GM18907 (cell line): ENCODE data around the gene RFTN1.

ENCODE experiments used
- ATAC-seq: cut with Tn5 transposase; IDR thresholded peaks from one replicate; pipeline ENCODE4 v1.9.1; 2021; ENCODE audit warnings: mild to moderate bottlenecking, moderate library complexity; ENCODE audit not compliant: unreplicated experiment

The RFTN1 gene

DNA sequence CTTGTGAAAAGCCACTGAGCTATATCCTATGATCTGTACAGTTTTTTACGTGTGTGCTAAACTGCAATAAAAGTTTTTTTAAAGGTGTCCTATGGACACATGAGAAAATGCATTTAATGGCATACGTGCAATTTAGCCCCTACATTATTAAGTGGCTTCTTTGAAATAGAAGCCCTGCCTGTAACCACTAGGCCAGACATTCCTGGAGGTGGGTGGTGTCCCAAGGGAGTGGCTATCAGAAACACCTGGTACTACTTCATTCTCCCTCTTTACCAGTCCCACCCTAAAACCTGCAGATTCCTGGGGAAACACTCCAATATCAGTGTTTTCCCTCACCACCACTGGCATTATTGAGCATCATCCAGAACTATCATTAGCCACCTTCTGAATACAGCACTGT lies 148.5 kb downstream of the RFTN1 start:
- ATAC-seq = no peak

GRCh38 chr3:16364323-16364722 lies 149.2 kb downstream of the RFTN1 start:
- ATAC-seq = no peak

DNA sequence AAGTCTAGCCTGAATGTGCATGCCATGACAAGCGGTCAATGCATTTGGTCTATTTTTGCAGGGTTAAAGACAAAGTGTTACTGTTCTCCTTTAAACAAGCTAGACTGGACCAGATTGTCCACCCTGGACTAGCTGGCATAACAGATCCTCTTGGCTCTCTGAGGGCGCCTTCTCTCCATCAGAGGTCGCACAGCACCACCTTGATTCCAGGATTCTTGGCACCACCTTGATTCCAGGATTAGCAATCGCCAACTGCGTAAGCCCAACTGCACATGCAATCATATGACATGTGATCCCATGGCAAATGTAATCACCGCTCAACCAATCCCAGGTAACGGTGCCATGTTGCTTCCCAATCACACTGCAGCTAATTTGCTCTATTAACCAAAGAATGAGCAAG lies 149.9 kb downstream of the RFTN1 start:
- ATAC-seq = no peak

GRCh38 chr3:16362770-16363169 lies 150.7 kb downstream of the RFTN1 start:
- ATAC-seq = no peak

GRCh38 chr3:16361087-16361486 lies 152.4 kb downstream of the RFTN1 start:
- ATAC-seq = no peak

GRCh38 chr3:16359331-16359730 lies 154.2 kb downstream of the RFTN1 start:
- no peak for ATAC-seq

DNA sequence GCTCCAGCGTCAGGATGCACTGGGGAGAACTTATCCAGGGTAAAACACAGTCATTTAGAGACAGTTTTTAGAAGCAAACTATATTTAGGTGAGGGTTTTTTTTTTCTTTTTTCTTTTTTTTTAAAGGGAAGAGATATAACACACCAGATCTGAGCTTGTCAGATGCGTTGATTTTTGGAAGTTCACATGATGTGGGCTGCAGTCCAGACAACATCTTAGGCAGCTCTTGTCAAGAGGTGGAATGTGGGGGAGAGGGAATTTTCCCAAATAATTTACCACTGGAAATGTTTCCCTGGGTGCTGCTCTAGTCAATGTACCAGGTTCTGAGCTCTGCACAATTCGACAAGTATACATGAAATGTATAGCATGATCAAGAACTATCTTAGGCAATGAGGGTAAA lies 155.2 kb downstream of the RFTN1 start:
- no peak for ATAC-seq

- ATAC-seq = no peak
Measured at GRCh38 chr3:16357186-16358121, 156.0 kb downstream of the RFTN1 start.

DNA sequence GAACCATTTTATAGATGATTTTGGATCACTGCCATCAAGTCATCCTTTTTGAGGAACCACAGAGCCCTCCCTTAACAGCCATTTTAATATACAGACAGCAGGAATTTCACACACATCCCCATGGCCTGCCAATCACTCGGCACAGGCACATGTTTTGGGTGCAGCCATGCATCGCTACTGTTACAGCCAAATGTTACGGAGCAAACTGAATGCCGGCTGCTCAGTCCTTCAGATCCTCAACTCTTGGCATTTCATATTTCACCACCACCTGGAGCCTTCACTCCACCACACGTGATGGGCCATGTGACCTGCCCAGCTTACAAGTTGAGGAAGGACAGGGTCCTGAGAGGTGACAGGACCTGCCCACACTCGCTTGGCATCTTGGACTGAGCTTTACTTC lies 157.7 kb downstream of the RFTN1 start:
- ATAC-seq = no peak

DNA sequence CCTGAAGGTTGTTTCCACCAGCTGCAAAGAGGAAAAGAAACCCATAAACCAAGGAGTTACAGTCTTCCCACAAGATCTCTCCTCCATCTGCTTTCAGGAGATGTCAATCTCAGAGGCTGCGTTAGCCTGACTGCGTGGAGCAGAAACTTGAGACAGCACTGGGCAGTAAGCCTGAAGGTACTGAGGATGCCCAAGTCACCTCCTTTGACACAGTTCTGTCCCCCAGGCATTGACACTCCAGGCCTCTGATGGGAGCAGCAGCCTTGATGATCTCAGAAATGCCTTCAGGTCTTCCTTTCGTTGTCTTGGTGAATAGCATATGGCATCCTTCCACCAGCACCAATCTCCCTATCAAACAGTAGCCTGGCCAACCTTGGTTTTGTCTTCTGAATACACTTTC lies 159.2 kb downstream of the RFTN1 start:
- no peak for ATAC-seq

- ATAC-seq = no peak
Measured at GRCh38 chr3:16352428-16352827, 161.1 kb downstream of the RFTN1 start.

DNA sequence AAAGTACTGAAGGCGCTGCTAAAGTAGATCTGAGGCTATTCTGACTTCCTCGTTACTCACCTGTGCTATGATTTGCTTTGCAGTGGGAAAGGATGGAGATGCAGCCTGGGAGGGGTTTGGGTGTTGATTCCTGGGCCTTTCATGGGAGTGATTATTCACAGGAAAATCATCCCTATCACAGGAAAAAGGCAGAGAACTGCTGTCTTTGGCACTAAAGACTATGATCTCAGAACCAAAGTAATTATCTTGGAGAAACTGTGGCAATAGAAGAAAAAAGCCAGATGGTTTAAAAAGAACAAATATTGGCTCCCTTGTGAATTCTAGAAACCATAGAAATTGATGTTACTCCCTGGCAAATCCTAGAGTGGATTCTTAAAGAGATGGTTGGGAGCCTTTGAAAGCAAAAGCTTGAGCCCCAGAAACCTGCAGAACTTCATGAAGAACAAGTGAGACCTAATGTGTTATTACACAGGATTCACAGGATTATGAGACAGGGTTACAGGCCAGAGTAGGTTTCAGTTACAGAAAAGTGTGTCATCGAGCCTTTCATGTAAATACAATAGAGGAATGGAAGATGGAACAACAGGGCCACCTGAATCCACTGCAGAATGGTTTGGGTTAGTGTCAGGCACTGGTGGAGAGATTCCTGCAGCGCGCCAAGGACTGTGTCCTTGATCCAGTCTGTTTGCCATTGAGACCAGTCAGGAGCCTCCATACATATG lies 162.7 kb downstream of the RFTN1 start:
- ATAC-seq = no peak

DNA sequence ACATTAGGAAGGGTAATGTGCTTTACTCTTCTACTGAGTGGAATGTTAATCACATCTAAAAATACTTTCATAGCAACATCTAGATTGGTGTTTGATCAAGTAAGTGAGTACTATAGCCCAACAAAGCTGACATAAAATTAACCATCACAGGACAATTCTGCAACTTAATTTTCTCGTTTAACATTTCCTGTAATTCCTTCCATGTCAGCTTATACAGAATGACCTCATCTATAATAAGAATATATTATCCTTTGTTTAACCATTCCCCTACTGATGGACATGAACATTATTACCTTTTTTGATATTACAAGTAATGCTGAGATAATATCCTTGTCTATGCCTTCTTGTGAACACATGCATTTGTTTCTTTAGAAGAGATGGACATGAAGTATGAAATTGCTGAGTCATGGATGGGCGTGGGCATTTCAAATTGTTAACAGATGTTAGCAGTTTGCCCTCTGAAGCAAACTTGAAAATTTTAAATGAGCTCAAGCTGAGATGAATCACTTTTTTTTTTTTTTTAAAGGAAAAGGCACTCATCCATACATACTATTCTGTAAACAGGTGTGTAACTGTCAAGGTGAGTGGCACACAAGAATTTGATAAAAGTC lies 163.4 kb downstream of the RFTN1 start:
- ATAC-seq = no peak

GRCh38 chr3:16347548-16347947 lies 166.0 kb downstream of the RFTN1 start:
- ATAC-seq = no peak

- ATAC-seq = no peak
Measured at GRCh38 chr3:16346413-16347081, 167.0 kb downstream of the RFTN1 start.

DNA sequence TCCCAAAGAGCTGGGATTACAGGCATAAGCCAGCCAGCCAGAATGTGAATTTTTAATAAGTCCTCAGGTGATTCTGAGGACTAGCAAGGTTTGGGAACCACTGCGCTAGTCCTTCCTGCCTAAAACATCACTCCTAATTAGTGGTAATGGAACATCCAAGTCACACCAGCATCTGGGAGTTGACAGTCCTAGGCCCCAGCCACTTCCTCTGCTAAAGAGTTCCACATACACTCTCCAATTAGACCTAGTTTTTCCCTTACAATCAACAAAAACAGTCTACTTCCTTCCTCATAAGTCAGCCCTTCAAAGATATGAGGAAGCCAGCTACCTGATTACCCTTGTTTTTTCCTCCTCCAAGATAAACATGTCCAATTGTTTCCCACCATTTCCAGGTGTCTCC lies 170.4 kb downstream of the RFTN1 start:
- ATAC-seq = no peak

DNA sequence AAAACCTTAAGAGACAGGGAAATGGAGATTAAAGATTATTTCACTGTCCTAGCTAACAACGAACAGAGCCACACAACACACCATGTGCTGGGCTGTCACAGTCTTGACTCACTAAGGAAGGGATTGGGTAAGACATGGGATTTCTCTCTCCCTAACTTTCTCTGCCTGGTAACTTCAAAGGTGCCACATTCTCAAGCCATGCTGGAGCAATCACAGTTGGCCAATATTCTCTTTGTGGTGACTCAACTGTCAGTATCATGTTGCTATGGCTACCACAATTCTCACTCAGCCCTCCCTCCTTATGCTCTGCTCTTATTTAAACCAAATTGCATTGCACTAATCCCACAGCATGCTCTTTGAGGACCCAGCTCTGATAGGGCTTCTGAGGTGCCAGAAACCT lies 174.5 kb downstream of the RFTN1 start:
- peak; percentile 43 for ATAC-seq

DNA sequence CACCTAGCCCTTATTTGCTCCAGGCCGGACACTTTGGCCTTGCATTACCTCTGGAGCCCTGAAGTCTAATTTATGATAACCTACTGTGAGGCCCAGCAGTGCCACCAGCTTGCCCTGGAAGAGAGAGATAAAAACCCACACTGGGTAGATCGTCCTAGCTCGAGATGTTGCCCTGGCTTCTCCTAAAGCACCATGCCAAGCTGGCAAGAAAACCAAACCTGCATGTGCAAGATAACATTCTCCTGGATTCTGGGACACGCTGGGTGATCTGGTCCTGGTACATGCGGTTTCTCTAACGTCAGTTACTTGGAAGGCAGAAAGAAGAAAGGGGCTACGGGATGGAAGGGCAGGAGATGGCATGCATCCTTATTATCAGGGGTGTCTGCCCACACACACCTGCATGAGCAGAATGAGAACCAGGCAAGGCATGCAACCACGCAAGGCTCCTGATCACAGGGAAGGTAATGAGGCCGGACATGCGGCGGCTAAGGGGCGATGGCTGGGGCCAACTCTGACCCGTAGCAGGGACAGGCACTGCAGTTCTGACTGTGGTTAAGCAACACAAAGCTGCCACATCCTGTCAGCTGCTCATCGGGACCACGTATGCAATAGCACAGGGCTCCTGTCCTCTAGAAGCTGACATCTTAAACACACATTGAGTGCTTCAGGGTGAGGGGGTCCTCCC lies 175.5 kb downstream of the RFTN1 start:
- peak; percentile 92 for ATAC-seq

- no peak for ATAC-seq
Measured at GRCh38 chr3:16336825-16337224, 176.7 kb downstream of the RFTN1 start.

DNA sequence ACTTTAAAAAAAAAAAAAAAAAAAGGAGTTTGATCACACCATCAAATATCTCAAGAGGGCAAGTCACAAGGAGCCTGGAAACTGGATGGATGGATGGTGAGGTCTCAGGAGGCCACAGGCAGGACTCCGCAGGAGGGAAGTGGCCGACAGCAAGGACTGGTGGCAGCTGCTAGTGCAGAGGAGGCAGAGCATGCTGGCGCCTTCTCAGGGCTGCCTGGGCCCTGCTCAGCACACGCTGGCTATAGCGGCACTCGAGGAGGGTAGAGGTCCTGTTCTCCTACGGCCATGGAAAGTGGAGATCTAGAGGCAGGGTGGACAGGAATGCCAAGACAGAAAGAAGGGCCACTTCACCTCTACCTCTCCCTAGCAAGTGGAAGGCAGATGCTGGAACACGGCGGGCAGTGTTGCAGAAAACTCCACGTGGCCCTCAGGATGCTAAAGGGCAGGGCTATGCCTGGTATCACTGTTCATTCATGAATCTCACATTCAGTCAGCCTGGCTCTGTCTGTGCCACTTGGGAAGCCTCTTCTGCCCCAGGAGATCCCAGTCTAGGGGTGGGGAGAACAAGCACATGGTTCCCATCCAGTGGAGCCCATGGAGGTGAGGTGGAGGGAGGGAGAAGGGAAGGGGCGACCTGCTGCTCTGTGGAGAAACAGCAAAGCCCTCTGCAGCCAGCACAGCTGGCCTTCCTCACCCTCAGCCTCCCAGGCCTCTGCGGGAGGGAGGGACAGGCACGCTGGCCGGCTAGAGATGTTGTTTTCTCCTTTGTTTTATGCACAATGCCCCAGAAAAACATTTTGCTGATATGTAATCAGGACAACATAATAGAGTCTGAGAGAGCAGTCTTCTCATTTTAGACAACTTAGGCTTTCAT lies 177.5 kb downstream of the RFTN1 start:
- ATAC-seq = no peak
